Peyer's patch (tissue), 4 donors: ENCODE data around the gene MYOCD.

Source experiments
- POLR2A ChIP-seq, 2 donors: fragments of 450-650 bp; IDR thresholded peaks; one replicate each; pipeline ENCODE4 v1.5.1; 2017; ENCODE audit warnings: antibody characterized with exemption in 2 of 2, mild to moderate bottlenecking in 2 of 2, moderate library complexity in 2 of 2
- TF ChIP-seq, protein P1 (sequence below), 6 experiments: fragments of 450-650 bp in 4 of 6; fragments of 200-600 bp in 2 of 6; sonication (generic) in 1 of 6; IDR thresholded peaks; one replicate each; pipeline ENCODE4 v1.5.1; 2017 to 2019; ENCODE audit warnings: antibody characterized with exemption in 6 of 6, mild to moderate bottlenecking in 3 of 6, moderate library complexity in 1 of 6

DNA sequence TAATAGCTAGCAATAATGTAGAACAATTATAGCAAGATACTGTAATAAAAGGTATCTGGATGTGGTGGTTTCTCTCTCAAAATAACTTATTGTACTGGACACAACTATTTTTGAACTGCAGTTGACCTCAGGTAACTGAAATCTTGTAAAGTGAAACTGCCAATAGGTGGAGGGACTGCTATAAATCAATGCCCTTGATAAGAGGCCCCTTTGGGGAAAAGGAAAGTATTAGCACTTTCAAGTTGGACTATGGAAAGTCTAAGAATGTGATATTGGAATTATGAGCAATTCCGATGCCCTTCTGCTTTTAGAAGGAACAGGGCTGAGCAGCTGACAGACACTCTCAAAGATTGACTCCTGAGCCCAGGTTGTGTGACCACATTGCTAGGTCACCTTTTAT, 79.1 kb downstream of the MYOCD start:
- TF ChIP-seq, protein P1, sequence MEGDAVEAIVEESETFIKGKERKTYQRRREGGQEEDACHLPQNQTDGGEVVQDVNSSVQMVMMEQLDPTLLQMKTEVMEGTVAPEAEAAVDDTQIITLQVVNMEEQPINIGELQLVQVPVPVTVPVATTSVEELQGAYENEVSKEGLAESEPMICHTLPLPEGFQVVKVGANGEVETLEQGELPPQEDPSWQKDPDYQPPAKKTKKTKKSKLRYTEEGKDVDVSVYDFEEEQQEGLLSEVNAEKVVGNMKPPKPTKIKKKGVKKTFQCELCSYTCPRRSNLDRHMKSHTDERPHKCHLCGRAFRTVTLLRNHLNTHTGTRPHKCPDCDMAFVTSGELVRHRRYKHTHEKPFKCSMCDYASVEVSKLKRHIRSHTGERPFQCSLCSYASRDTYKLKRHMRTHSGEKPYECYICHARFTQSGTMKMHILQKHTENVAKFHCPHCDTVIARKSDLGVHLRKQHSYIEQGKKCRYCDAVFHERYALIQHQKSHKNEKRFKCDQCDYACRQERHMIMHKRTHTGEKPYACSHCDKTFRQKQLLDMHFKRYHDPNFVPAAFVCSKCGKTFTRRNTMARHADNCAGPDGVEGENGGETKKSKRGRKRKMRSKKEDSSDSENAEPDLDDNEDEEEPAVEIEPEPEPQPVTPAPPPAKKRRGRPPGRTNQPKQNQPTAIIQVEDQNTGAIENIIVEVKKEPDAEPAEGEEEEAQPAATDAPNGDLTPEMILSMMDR (IDR thresholded peaks at IDR 0.05), result no peak
- no peak for TF ChIP-seq POLR2A (IDR thresholded peaks at IDR 0.05)
